ENCODE results near the gene RPL18. TPM values are rescaled to one million over a fixed set of nuclear protein-coding genes. Genes with fewer than 3 reads are reported as not detected.

Gene RPL18
- total RNA-seq, 1 experiment from 2014 or later: 1,618 TPM

DNA sequence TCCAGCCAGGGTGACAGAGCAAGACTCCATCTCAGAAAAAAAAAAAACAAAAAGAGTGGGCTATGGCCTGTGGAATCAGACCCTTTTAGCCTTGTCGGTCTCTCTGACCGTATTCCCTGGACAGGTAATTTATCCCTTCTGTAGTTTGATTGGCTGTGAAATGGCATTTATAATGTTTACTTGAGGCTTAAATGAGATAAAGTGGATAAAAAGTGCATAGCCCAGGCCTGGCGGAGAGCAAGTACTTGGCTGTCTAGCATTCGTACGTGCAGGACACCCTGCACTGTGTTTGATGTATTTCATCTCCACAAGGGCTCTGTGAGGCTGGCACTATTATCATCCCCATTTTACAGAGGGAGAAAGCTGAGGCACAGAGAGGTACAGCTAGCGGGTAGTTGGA lies 46.8 kb upstream of the RPL18 start:
- CTCF ChIA-PET: interaction anchor here (0.6 kb wide), 1 partner anchor 176 kb away, joined by 3 read pairs; no protein-coding TSS in a partner anchor
- BruUV-seq (replicated peaks): no TSS peak
- intact Hi-C loops (cut with micrococcal nuclease; ENCODE audit: unreplicated experiment): no loop called here
- H3K27ac ChIP-seq: no peak overlapping the region
- no peak for DNase-seq
- no peaks in the 10 kb centered on the region for H3K4me1 ChIP-seq (replicated peaks; ENCODE audit: insufficient read depth)
- H3K79me2 ChIP-seq (ENCODE audit: low read depth): no peaks in the 10 kb centered on the region
- no peaks in the 10 kb centered on the region for H4K20me1 ChIP-seq (ENCODE audit: insufficient read depth)
- no peak overlapping the region for H2AFZ ChIP-seq
- no peaks in the 10 kb centered on the region for H3K27me3 ChIP-seq (ENCODE audit: insufficient read depth, low read depth)
- H3K9me2 ChIP-seq (ENCODE audit: insufficient read depth): no peaks in the 10 kb centered on the region
- H3K4me2 ChIP-seq: no peak overlapping the region
- TF ChIP-seq, protein P1, sequence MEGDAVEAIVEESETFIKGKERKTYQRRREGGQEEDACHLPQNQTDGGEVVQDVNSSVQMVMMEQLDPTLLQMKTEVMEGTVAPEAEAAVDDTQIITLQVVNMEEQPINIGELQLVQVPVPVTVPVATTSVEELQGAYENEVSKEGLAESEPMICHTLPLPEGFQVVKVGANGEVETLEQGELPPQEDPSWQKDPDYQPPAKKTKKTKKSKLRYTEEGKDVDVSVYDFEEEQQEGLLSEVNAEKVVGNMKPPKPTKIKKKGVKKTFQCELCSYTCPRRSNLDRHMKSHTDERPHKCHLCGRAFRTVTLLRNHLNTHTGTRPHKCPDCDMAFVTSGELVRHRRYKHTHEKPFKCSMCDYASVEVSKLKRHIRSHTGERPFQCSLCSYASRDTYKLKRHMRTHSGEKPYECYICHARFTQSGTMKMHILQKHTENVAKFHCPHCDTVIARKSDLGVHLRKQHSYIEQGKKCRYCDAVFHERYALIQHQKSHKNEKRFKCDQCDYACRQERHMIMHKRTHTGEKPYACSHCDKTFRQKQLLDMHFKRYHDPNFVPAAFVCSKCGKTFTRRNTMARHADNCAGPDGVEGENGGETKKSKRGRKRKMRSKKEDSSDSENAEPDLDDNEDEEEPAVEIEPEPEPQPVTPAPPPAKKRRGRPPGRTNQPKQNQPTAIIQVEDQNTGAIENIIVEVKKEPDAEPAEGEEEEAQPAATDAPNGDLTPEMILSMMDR (conservative IDR thresholded peaks at IDR 0.05): no peak
- TF ChIP-seq EZH2 (IDR thresholded peaks at IDR 0.05; ENCODE audit: low read depth): no peak
- H3F3A ChIP-seq (ENCODE audit: insufficient read depth, low read depth): no peaks in the 10 kb centered on the region
- H3K4me3 ChIP-seq: no peak overlapping the region
- no peaks in the 10 kb centered on the region for H3K36me3 ChIP-seq (ENCODE audit: low read depth)
- H3K9me3 ChIP-seq (ENCODE audit: insufficient read depth, low read depth): no peaks in the 10 kb centered on the region
- POLR2A ChIA-PET (ENCODE audit: unreplicated experiment): interaction anchor here (0.6 to 0.7 kb wide), 3 partner anchors 30 to 803 kb away, joined by 3 to 7 read pairs (median 7); partner anchors contain the start of gene FUT2

DNA sequence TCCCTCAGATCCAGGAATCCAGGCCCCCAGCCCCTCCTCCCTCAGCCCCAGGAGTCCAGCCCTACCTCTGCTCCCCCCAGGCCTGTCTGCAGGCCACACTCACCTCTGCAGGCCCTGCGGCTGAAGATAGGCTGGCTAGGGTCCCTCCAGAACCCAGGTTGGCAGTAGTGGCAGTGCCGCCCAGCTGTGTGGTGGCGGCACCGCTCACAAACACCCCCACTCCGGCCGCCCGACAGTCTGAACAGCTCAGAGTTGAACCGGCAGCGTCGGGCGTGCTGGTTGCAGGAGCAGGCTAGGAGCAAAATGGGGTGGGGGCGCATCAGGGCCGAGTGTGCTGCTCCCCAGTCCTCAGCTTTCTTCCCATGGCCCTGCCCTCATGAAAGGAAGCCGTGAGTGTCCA lies 45.5 kb upstream of the RPL18 start:
- Histone ChIP-seq H3K36me3 (ENCODE audit: low read depth) (no peaks in the 10 kb centered on the region), H2AFZ (no peak overlapping the region), H4K20me1 (ENCODE audit: insufficient read depth) (no peaks in the 10 kb centered on the region), H3K4me3 (no peak overlapping the region), H3K79me2 (ENCODE audit: low read depth) (no peaks in the 10 kb centered on the region), H3K4me2 (no peak overlapping the region), H3K4me1 (replicated peaks; ENCODE audit: insufficient read depth) (no peaks in the 10 kb centered on the region), H3K9me2 (ENCODE audit: insufficient read depth) (no peaks in the 10 kb centered on the region), H3K27ac (no peak overlapping the region), H3K27me3 (ENCODE audit: insufficient read depth, low read depth) (no peaks in the 10 kb centered on the region), H3K9me3 (ENCODE audit: insufficient read depth, low read depth) (no peaks in the 10 kb centered on the region), H3F3A (ENCODE audit: insufficient read depth, low read depth) (no peaks in the 10 kb centered on the region)
- DNase-seq: no peak
- TF ChIP-seq, protein P1 (conservative IDR thresholded peaks at IDR 0.05): no peak
- no peak for TF ChIP-seq EZH2 (IDR thresholded peaks at IDR 0.05; ENCODE audit: low read depth)
- CTCF ChIA-PET: no interaction called here
- BruUV-seq (replicated peaks): no TSS peak
- POLR2A ChIA-PET (ENCODE audit: unreplicated experiment): no interaction called here
- intact Hi-C loops (cut with micrococcal nuclease; ENCODE audit: unreplicated experiment): no loop called here

DNA sequence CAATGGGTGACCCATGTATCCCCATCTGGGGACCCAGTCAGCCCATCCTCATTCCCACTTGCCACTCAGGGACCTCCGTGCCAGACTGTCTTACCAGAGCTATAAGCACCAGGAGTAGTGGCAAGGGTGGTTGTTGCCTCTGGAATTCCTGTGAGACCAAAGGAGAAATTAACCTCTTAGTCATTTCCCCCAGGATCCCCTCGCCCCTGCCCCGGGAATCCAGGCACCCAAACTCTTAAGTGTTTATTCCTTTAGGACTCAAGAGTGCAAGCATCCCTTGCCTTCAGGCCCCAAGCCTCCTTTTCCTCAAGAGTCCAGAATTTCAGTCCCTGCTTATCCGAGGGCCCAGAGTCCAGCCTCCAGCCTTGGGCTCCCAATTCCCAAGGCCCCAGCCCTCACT lies 44.7 kb upstream of the RPL18 start:
- H3K79me2 ChIP-seq (ENCODE audit: low read depth): no peaks in the 10 kb centered on the region
- BruUV-seq (replicated peaks): no TSS peak
- H3K4me1 ChIP-seq (replicated peaks; ENCODE audit: insufficient read depth): no peaks in the 10 kb centered on the region
- no peak overlapping the region for H3K27ac ChIP-seq
- intact Hi-C loops (cut with micrococcal nuclease; ENCODE audit: unreplicated experiment): no loop called here
- ChIA-PET CTCF (interaction anchor here (0.6 kb wide), 1 partner anchor 32 kb away, joined by 3 read pairs; the partner anchor contains the start of gene FUT2), POLR2A (ENCODE audit: unreplicated experiment) (no interaction called here)
- no peak overlapping the region for H2AFZ ChIP-seq
- no peaks in the 10 kb centered on the region for H3K9me3 ChIP-seq (ENCODE audit: insufficient read depth, low read depth)
- H3K4me3 ChIP-seq: no peak overlapping the region
- no peak for DNase-seq
- H3K4me2 ChIP-seq: no peak overlapping the region
- no peaks in the 10 kb centered on the region for H4K20me1 ChIP-seq (ENCODE audit: insufficient read depth)
- H3F3A ChIP-seq (ENCODE audit: insufficient read depth, low read depth): no peaks in the 10 kb centered on the region; the same call in 1 of the 2 replicates
- no peaks in the 10 kb centered on the region for H3K9me2 ChIP-seq (ENCODE audit: insufficient read depth)
- TF ChIP-seq EZH2 (IDR thresholded peaks at IDR 0.05; ENCODE audit: low read depth): no peak
- TF ChIP-seq, protein P1 (conservative IDR thresholded peaks at IDR 0.05): no peak
- no peaks in the 10 kb centered on the region for H3K27me3 ChIP-seq (ENCODE audit: insufficient read depth, low read depth)
- no peaks in the 10 kb centered on the region for H3K36me3 ChIP-seq (ENCODE audit: low read depth)

Measured in PC-9 (cell line).